GM23338 (cell line): ENCODE results near the gene FLT3.

Experiments
- CREB1 ChIP-seq: fragments of 250-450 bp; sonication (Bioruptor Pico); IDR thresholded peaks from 2 replicates; pipeline ENCODE4 v1.5.0; 2020; ENCODE audit warnings: low read depth, mild to moderate bottlenecking, moderate library complexity
- CTCF ChIP-seq, 2 experiments: fragments of 200-600 bp in 1 of 2; sonication (generic) in 1 of 2; conservative IDR thresholded peaks; 2 replicates each; pipeline versions ENCODE4 v1.5.1 to v1.6.1; 2016 to 2017; ENCODE audit warnings: antibody characterized with exemption in 2 of 2, low read depth in 2 of 2, mild to moderate bottlenecking in 2 of 2, moderate library complexity in 1 of 2
- EZH2phosphoT487 ChIP-seq: fragments of 200-600 bp; sonication (generic); IDR thresholded peaks from one replicate; pipeline ENCODE4 v1.8.1; 2018; ENCODE audit warnings: antibody characterized with exemption; ENCODE audit not compliant: unreplicated experiment
- REST ChIP-seq: IDR thresholded peaks from one replicate; pipeline ENCODE4 v1.6.1; 2018; ENCODE audit warnings: antibody characterized with exemption; ENCODE audit not compliant: unreplicated experiment
- ZNF331 ChIP-seq: fragments of 250-450 bp; sonication (Bioruptor Pico); IDR thresholded peaks from 2 replicates; pipeline ENCODE4 v1.5.0; 2020; ENCODE audit warnings: low read depth, mild to moderate bottlenecking, moderate library complexity

- TF ChIP-seq ZNF331 (no peak), CREB1 (no peak), REST (no peak), CTCF (conservative IDR thresholded peaks at IDR 0.05; ENCODE audit: low read depth in 2 of 2) (no peak), EZH2phosphoT487 (no peak)
Observed at GRCh38 chr13:28013482-28013881, 86.9 kb downstream of the FLT3 start.
